GM19395 (cell line): ENCODE results near the gene PLEKHG4B.
"Not testable (repeated sequence)": the region's sequence is repeated elsewhere in the genome, so short reads cannot be mapped to it uniquely, and the experiment has no call there.

Experiments used
- ATAC-seq: cut with Tn5 transposase; IDR thresholded peaks from one replicate; pipeline ENCODE4 v1.9.1; 2021; ENCODE audit warnings: mild to moderate bottlenecking, moderate library complexity; ENCODE audit not compliant: unreplicated experiment

Gene PLEKHG4B

GRCh38 chr5:154826-155225, 62.9 kb downstream of the PLEKHG4B start:
- no peak for ATAC-seq

DNA sequence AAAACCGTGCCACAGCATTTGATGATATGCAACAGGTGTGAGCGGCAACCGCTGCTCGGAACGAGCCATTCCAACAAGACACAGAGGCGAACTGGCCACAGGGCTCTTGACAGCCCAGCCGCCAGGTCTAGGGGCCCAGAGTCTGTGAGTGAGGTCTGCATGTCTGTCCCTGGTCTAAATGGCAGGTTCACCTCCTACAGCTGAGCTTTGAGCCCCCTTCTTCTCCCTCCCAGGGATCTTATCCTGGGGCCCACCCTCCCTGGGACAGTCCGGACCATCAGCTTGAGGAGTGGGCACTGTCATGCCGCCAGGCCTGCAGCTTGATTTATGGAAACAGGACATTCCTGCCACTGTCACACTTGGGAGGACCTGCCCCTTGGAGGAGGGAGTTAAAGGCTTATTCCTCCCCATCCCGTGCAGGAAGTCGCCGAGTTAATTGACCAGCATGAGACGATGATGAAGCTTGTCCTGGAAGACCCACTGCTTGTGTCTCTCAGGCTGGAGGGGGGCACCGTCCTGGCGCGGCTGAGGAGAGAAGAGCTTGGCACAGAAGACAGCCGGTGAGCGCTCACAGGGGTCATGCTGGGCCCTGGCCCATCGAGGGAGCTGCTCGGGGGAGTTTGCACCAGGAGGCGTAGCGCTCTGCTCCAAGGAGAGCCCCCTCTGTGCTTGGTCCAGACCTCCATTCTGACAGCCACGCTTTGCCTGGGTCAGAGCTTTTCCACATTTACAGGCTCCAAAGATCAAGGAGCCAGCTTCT, 63.9 kb downstream of the PLEKHG4B start:
- ATAC-seq: no peak

GRCh38 chr5:156411-157072, 64.6 kb downstream of the PLEKHG4B start:
- no peak for ATAC-seq

GRCh38 chr5:157126-157715, 65.3 kb downstream of the PLEKHG4B start:
- no peak for ATAC-seq

- ATAC-seq: no peak
These were observed 65.8 kb downstream of the PLEKHG4B start for GRCh38 chr5:157801-158200.

DNA sequence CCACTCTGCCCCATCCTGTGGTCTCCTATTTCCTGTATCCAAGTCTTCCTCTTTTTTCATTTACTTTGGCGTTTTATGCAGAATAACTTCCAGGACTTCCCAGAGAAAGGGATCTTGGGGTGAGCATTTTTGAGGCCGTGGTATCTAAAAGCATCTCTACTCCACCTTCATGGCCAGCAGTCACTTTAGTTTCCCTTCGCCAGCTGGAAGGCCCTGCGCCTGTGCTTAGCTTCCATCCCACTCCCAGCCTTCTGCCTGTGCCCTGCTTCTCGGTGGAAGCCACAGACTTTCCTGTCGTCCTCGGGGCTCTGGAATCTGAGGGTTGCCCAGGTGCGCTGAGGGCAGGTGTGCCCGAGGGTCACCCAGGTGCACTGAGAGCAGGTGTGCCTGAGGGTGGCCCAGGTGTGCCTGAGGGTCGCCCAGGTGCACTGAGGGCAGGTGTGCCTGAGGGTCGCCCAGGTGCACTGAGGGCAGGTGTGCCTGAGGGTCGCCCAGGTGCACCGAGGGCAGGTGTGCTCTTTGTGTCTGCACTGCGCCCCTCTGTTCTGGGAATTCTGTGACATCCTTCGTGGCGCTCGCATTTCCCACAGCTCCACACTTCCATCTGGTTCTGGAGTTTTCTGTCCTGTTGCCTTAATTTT, 67.0 kb downstream of the PLEKHG4B start:
- no peak for ATAC-seq

DNA sequence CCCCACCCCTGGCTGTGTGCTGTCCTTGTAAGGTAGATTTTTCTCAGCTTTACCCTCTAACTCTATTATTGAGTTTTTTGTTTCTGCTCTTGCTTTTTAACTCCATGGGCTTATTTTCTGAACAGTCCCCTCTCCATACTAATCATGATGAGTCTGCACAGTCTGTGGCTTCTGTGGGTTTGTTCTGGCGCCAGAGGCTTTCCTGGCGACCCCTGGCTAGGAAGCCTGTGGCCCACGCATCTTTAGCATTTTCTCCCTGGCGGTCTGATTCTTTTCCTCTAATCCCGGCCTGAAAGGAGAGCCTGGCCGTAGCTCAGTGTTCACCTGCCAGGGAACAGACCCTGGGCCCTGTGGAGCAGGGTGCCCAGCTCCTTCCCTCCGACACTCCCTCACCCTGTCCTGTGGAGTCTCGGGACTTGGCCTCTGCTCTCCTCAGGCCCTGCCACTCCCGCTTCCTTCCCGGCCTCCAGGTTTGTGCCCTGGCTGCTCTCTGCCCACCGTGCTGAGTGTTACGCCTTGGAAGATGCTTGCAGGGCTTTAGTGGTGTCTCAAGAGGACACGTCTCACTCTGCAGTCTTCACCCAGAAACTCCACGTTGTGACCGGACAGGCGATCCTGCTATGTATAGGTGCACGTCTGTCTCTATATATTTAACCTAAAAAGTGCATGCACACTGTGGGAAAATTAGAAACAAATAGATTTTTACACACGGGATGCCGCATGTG, 67.6 kb downstream of the PLEKHG4B start:
- ATAC-seq: no peak

- no peak for ATAC-seq
These were observed 68.2 kb downstream of the PLEKHG4B start for GRCh38 chr5:160173-160510.

- ATAC-seq: no peak
These were observed 69.2 kb downstream of the PLEKHG4B start for GRCh38 chr5:160921-161802.

DNA sequence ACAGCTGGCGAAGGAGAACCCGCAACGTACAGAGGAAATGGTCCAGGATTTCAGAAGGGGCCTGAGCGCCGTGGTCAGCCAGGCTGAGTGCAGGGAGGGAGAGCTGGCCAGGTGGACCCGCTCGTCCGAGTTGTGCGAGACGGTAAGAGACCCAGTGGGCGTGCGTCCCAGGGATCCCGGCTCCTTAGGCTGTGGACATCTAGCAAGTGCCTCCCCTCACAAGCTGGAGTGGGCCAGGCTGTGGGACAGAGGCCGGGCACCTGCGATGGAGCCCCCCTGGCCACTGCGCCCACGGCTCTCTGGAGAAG, 69.8 kb downstream of the PLEKHG4B start:
- no peak for ATAC-seq

DNA sequence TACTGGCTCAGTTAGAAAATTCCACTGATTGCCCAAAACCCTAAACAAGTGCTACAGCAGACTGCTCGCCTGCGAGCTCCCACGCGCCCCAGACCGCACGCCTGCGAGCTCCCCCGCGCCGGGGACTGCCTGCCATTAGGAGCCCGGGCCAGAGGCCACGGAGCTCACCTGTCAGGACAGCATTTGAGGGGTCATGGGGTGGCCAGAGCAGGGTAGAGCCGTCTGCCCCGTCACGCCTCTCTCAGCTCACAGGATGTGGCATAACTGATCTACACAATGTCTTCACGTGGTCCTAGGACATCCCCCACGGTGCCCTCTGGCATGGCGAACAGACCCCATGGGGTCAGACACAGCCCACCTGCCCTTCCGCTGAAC, 70.2 kb downstream of the PLEKHG4B start:
- ATAC-seq: no peak

- ATAC-seq: no peak
These were observed 70.8 kb downstream of the PLEKHG4B start for GRCh38 chr5:162565-163337.

GRCh38 chr5:163338-163620, 71.3 kb downstream of the PLEKHG4B start:
- ATAC-seq: no peak

GRCh38 chr5:163841-164240, 71.9 kb downstream of the PLEKHG4B start:
- no peak for ATAC-seq

DNA sequence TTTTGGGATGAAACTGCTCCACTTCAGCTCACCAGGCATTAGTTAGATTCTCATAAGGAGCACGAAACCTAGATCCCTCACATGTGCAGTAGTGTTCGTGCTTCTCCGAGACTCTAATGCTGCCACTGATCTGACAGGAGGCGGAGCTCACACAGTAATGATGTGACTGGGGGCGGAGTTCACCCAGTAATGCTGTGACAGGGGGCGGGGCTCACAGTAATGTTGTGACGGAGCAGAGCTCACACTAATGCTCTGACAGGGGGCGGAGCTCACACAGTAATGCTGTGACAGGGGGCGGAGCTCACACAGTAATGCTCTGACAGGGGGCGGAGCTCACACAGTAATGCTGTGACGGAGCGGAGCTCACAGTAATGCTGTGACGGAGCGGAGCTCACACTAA, 72.3 kb downstream of the PLEKHG4B start:
- ATAC-seq: no peak

GRCh38 chr5:164783-165182, 72.8 kb downstream of the PLEKHG4B start:
- ATAC-seq: not testable (repeated sequence)

GRCh38 chr5:166441-167372, 74.7 kb downstream of the PLEKHG4B start:
- ATAC-seq: no peak

- no peak for ATAC-seq
These were observed 75.5 kb downstream of the PLEKHG4B start for GRCh38 chr5:167511-167910.
